Measurements from ENCODE around the gene NPTX2.

NPTX2 gene

DNA sequence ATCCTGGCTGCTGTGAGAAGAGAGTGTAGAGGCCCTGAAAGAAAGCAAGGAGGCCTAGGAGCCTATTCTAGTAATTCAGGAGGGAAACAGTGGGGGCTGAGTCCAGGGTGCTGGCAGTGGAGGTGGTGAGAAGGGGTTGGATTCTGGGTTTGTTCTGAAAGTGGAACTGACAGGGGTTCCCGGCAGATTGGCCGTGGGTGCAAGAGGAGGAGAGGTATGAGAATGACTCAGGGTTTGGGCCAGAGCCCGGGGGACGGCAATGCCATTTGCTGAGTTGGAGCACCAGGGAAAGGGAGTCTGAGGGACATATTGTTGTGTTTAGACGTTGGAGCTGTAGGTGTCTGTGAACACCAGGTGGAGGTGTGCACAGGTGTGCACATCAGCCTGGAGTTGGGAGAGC, 38.5 kb downstream of the NPTX2 start:
- DNase-seq, result no peak

DNA sequence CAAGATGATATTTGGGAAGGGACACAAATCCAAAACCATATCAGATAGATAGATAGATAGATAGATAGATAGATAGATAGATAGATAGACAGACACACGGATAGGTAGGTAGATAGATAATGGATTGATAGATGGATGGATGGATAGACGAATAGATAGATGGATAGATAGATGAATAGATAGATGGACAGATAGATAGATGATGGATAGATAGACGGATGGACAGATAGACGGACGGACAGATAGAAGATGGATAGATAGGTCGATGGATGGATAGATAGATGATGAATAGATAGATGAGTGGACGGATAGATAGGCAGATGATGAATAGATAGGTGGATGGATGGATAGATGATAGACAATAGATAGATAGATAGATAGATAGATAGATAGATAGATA, 39.8 kb downstream of the NPTX2 start:
- no peak for DNase-seq

GRCh38 chr7:98657736-98658135, 40.7 kb downstream of the NPTX2 start:
- DNase-seq, result no peak

- DNase-seq, result no peak
These were observed 42.7 kb downstream of the NPTX2 start for GRCh38 chr7:98659756-98660155.

GRCh38 chr7:98661607-98662006, 44.5 kb downstream of the NPTX2 start:
- DNase-seq, result no peak

GRCh38 chr7:98662289-98662688, 45.2 kb downstream of the NPTX2 start:
- DNase-seq, result no peak

GRCh38 chr7:98664882-98665281, 47.8 kb downstream of the NPTX2 start:
- no peak for DNase-seq

GRCh38 chr7:98668255-98668654, 51.2 kb downstream of the NPTX2 start:
- no peak for DNase-seq

DNA sequence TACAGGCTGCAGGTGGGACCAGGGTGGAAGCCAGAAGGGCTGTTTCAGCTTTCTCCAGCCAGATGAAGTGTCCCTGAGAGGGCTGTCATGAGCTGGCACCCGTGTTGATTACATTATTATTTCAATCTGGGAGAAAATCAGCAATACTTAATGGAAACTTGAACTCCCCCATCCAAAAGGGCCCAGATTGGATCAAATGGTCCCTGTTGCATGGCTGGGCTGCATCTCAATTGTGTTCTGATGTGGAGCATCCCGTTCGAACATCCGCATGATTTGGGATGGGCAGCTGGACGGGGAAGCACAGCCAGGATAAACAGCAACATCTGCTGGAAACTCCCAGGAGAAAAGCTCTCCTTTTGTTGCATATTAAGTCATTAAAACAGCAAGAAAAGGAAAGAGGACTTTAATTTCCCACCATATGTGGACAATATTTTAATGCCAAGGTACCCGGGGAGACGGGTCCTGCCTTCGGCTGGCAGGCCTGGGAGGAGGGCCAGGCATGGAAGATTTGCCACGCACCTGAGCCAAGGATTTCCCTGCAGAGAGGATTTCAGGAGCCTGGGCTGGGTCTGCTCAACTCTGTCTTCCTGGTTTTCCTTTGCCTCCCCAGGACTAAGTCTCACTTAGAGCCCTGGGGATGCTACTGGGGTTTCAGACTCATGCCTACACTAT, 52.4 kb downstream of the NPTX2 start:
- no peak for DNase-seq

DNA sequence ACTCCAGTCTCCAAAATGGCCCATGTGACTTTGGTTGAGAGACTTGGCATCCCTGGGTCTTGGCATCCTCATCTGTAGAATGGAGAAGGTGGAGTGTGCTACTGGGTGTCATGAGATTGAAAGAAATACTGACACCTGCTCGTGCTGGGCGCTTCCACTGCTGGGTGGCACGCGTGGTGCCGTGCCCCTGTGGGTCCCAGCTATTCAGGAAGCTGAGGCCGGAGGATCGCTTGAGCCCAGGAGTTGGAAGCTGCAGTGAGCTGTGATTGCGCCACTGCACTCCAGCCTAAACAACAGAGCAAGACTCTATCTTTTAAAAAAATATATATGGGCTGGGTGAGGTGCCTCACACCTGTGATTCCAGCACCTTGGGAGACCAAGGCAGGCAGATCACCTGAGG, 53.1 kb downstream of the NPTX2 start:
- no peak for DNase-seq

DNA sequence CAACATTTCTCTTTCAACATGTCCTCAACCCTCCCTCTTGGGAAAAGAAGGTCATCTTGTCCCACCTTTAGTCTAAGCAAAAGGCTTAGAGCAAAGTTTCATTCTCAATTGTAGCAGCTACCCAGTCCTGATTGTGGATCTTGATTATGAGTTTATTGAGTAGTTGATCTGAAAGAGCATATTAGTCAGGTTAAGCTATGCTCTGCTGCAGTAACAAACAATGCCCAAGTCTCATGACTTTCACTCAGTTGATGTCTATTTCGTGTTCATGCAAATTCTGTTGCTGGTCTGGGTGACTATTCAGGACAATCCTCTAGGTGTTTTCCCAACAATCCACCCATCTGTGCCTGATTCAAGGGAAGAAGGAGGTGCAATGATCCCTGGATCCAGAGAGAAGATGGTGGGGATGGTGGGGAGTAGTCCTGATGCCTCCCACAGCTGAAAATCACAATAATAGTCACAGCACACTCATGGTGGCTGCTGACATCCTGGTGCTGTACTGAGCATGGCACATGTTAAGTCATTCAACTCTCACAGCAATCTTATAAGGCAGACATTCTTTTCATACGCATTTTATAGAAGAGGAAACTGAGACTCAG, 54.7 kb downstream of the NPTX2 start:
- no peak for DNase-seq

GRCh38 chr7:98674461-98674860, 57.4 kb downstream of the NPTX2 start:
- no peak for DNase-seq

- no peak for DNase-seq
These were observed 57.8 kb downstream of the NPTX2 start for GRCh38 chr7:98674881-98675280.

GRCh38 chr7:98678215-98678614, 61.1 kb downstream of the NPTX2 start:
- no peak for DNase-seq
